SIG-M5 treated with dmso at 0.1 percent for 504 hours (cell line): Measurements from ENCODE around the gene SRGAP3.

Source experiments
- DNase-seq: peaks from one replicate; lab custom pipeline; 2025; ENCODE audit not compliant: unreplicated experiment; lab: John Stamatoyannopoulos, UW

SRGAP3 gene

GRCh38 chr3:9254764-9255163 is 5.3 kb upstream of the SRGAP3 start:
- no peak for DNase-seq

GRCh38 chr3:9253327-9253726 is 3.9 kb upstream of the SRGAP3 start:
- no peak for DNase-seq

DNA sequence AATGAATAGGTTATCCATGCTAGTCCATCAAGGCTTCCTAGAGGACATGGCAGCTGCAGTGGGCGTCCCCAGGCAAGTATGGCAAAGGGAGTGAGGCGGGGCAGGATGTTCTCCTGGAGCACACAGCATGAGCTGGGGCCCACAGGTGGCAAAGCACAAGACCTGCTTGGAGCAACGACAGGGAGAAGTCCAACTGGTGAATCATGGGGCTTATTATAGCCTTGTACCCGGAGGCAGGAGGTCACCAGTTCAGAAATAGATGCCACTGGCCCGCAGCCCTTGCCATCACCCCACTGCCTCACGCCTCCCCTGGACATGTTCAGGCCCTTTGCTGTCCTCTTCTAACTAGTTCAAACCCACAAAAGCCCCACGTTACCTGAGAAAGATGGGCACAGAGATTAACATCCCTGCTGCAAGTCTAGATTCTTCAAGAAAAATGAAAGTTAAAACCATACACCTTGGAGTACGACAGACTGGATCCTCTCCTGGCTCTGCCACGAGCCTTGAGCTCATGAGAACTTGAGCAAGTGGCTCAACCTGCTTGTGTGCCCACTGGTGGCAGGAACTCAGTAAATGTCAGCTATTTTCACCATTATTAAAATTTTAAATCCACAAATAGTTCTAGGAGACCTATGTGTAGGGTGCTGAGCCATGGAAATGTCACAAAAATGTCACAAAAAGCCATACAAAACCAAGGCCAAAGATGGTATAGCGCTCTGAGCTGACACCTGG is 1.8 kb upstream of the SRGAP3 start:
- DNase-seq, result no peak

DNA sequence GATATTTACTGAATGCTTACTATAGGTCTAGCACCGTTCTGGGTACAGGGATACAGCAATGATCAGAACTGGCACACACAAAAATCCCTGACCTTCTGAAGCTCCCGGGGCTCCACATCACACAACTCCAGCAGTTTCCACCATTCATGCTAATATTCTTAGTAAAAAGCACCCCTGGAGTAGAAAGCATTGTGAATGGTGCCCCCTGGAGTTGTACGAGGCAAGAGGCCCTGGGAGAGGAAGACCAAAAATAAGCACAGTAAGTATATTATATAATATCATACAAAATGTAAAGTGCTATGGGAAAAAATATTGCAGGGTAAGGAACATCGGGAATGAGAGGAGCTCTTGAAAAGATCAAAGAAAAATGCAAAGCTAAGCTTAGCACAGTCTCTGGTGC is 790 bp upstream of the SRGAP3 start:
- DNase-seq, result no peak

- DNase-seq, result no peak
Observed at GRCh38 chr3:9248522-9249271, 749 bp downstream of the SRGAP3 start.

DNA sequence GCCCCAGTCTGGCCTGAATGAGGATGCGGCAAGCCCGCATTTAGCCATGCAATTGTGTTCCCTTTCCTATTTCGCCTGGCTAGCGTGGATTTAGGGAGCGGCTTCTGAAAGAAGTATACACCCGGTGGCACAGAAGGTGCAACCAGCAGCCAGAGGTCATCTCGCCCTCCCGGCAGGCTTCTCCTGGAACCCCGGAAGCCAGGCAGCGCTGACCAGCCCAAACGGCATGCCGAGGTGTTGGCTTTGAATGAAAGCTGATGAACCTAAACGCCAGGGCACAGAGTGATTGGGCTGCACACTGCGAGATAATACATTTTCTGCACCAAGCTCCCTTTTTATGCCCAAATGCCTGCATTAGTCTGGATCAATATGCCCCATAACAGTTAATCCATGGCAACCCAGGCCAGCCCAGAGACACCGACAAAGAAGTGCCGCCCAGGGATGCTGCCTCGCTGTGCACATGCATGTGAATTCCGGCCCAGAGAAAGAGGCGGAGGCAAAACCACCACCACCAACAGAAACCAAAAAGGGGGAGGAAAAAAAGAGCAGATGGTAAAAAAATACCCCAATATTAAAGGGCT is 1.4 kb downstream of the SRGAP3 start:
- DNase-seq, result no peak

- DNase-seq, result no peak
Observed at GRCh38 chr3:9247361-9247940, 2.0 kb downstream of the SRGAP3 start.

GRCh38 chr3:9246189-9246588 is 3.3 kb downstream of the SRGAP3 start:
- DNase-seq, result no peak

DNA sequence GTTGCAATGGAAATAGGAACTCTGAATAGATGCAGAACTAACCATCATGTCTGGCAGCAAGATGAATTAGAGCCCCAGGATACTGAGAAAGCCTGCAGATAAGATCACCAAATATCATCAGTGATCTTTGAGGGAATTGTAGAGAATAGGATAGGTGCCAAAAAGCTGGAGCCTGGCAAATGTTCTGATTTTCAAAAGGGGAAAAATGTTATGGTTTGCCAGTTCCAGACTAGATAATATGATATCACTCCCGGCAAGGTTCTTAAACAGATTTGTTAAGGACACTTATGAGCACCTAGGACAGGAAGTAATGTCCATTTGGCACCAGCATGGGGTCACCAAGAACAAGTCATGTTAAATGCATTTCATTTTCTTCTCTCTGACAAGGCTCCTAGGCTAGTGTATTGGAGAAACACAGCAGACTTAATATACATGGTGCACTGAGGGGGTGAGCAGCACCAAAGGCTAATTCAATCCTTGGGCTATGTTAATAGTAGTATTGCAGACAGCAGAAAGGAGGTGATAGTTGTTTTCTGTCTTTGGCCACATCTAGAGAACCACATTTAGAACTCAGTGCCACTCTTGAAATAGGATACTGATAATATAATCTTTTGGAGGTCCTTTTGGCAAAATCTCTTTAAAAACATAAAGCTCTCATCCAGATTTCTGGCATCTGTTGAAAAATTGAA is 4.8 kb downstream of the SRGAP3 start:
- no peak for DNase-seq

DNA sequence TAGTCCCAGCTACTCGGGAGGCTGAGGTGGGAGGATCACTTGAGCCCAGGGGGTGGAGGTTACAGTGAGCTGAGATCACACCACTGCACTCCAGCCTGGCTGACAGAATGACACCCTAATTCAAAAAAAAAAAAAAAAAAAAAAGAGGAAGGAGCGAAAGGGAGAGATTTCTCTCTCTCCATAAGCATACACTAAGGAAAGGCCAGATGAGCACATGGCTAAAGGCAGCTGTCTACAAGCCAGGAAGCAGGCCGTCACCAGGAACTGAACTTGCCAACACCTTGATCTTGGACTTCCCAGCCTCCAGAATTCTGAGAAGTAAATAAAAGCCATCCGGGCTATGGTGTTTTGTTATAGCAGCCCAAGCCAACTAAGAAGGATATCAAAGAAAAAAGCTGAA is 7.5 kb downstream of the SRGAP3 start:
- no peak for DNase-seq

DNA sequence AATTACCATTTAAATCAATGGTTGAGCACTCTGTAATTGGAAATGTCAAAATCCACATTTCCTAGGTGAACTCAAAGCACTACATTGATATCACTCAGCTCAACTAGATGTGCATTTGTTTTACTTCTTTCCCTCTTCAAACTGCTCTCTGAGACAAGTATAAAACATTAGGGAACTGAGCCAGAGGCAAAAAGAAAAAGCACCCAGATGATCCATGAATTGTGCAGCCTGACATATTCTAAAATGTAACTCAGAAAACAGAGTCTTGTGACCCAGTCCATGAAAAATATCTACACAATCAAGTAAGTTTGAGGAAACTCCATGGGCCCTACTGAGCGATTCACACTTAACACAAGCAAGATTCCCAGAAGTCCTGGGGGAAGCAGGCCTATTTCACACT is 9.8 kb downstream of the SRGAP3 start:
- no peak for DNase-seq

GRCh38 chr3:9238721-9239295 is 10.6 kb downstream of the SRGAP3 start:
- DNase-seq, result no peak

DNA sequence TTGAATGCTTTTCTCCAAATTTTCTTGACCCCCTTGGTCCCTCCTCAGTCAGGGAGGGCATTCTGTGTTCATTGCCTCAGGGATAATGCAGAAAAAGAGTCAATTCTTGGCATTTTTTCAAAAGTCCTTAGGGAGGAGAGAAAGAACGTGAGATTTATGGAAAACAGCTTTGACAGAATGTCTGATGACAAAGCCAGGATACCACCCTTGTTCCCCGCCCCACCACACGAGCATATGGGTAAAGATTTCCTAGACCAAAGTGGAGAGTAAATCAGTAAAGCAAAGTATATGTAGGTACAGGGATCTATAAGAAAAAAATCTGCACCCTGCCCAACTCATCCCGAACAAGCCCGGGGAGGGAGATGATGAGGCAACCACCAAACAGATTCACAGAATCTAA is 11.2 kb downstream of the SRGAP3 start:
- DNase-seq, result no peak

GRCh38 chr3:9233814-9234600 is 15.4 kb downstream of the SRGAP3 start:
- DNase-seq, result no peak

GRCh38 chr3:9233101-9233500 is 16.3 kb downstream of the SRGAP3 start:
- no peak for DNase-seq

DNA sequence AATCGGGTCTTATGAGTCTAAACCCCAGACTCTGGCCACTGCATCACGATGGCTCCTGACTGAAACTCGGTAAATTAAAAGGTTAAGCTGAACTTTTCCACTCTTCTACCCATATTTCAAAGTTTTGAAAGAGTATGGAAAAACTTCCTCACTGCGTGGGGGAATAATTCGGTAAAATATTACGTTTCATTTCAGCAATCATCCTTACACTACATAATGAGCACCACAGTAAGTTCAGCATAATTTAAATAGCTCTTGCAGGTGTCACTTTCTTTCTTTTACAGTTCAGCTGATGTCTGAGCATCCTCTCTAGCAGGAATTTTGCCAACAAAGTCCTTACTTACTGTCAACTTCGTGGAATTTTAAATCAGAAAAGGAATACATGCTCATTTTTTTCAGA is 17.5 kb downstream of the SRGAP3 start:
- no peak for DNase-seq

GRCh38 chr3:9231471-9231870 is 18.0 kb downstream of the SRGAP3 start:
- DNase-seq, result no peak

DNA sequence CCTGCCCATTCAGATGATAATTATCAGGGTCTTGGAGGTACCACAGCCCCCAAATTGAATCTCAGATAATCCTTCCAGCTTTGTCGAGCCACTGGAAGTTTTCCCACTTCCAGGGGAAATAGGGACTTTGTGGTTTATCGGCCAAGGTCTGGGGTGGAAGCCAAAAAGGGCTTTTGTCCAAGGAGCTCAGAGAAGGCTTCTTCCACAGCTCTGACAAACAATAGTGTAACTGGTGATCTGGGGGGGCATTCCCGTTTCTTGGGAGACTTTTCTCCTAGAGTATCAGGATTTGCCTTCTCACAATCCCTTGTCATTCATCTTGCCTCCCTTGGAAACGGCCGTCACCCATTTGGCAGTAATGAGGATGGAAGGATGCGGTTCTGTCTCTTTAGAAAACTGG is 18.4 kb downstream of the SRGAP3 start:
- no peak for DNase-seq

DNA sequence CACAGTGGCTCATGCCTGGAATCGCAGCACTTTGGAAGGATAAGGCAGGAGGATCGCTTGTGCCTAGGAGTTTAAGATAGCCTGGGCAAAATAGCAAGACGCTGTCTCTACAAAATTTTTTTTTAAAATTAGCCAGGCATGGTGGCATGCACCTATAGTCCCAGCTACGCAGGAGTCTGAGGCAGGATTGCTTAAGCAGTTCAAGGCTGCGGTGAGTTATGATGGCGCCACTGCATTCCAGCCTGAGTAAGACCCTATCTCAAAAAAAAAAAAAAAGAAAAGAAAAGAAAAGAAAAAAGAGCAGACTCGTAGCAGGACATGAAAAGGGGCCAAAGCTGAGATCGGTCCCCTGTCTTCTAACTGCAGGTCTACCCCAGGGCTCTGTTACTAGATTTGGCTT is 18.9 kb downstream of the SRGAP3 start:
- no peak for DNase-seq

DNA sequence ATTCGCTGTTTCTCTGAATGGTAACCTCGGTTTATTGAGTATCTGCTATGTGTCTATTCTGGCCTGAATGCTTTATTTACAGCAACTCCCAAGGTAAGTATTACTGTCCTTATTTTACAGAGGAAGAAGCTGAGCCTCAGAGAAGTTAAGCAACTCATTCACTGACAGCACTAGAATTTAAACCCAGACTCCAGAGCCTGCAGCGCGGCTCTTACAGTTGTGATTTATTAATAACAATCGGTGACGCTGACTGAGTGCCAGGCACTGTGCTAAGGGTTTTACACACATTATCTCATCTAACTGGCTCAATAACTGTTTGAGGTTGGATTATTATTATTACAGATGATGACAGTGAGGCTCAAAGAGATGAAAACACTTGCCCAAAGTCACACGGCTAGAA is 19.6 kb downstream of the SRGAP3 start:
- no peak for DNase-seq
